T1000 (cell line): ENCODE measurements around the gene MYOD1.

Experiments used
- DNase-seq: peaks from one replicate; lab custom pipeline; 2025; ENCODE audit warnings: mixed read lengths; lab: John Stamatoyannopoulos, UW

MYOD1 gene

DNA sequence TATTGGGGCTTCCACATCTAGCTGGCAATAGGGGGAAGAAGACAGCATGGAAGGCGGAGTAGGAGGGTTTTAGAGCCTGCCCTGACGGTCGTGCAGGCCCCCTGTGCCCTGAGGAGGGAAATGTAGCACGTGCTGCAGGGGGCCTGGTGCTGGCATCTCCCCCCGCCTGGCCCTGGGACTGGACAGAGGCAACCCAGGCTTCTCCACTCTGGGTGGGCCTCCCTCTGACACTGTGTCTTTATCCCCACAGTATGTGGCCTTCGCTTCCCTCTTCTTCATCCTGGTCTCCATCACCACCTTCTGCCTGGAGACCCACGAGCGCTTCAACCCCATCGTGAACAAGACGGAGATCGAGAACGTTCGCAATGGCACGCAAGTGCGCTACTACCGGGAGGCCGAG is 52.0 kb downstream of the MYOD1 start:
- DNase-seq = no peak
